Bronchial epithelial cell (primary cell): ENCODE results near the gene FAM124B. TPM values are rescaled to one million over a fixed set of nuclear protein-coding genes. Genes with fewer than 3 reads are reported as not detected.

Source experiments
- DNase-seq: peaks from one replicate; pipeline ENCODE4 v3.0.0-alpha.2; 2010; ENCODE audit warnings: low read depth
- FAIRE-seq: peaks from 2 replicates; lab custom pipeline; 2011; peaks lifted over from hg19 to GRCh38; lab: Jason Lieb, UNC
- H3K27me3 ChIP-seq: 2 replicates; pipeline ENCODE4 v1.5.1; 2011; ENCODE audit warnings: low read length; ENCODE audit not compliant: control insufficient read depth, insufficient read depth
- H3K36me3 ChIP-seq: 2 replicates; pipeline ENCODE4 v1.5.1; 2011; ENCODE audit warnings: low read length; ENCODE audit not compliant: control insufficient read depth, insufficient read depth
- H3K4me3 ChIP-seq: 2 replicates; pipeline ENCODE4 v1.5.1; 2011; ENCODE audit warnings: mild to moderate bottlenecking, low read depth, low read length, control low read depth
- CTCF ChIP-seq: IDR thresholded peaks from 2 replicates; pipeline ENCODE4 v1.5.1; 2011; ENCODE audit warnings: mild to moderate bottlenecking, moderate library complexity, low read length, control low read depth, inconsistent platforms; ENCODE audit not compliant: insufficient read depth, severe bottlenecking
- total RNA-seq: library from RNA; depleted of rRNA; stranded (reverse); fragments of >200 nt; gene quantifications from 2 replicates; pipeline ENCODE4 v1.2.1, GENCODE V29; 2014

The FAM124B gene
- total RNA-seq, 1 donor from 2014 or later, result not detected

GRCh38 chr2:224345492-224345891 lies 56.4 kb downstream of the FAM124B start:
- Histone ChIP-seq H3K4me3 (no peak overlapping the region), H3K27me3 (no peaks in the 10 kb centered on the region), H3K36me3 (no peaks in the 10 kb centered on the region)
- TF ChIP-seq CTCF, result no peak
- FAIRE-seq (no peak), DNase-seq (no peak)

- no peaks in the 10 kb centered on the region for H3K36me3 ChIP-seq
- no peaks in the 10 kb centered on the region for H3K27me3 ChIP-seq
- no peak for TF ChIP-seq CTCF
- no peak overlapping the region for H3K4me3 ChIP-seq
- DNase-seq, result no peak
- no peak for FAIRE-seq
Measured at GRCh38 chr2:224343226-224343625, 58.7 kb downstream of the FAM124B start.

- no peak for FAIRE-seq
Measured at GRCh38 chr2:224335991-224336390, 65.9 kb downstream of the FAM124B start.

GRCh38 chr2:224334726-224335125 lies 67.2 kb downstream of the FAM124B start:
- Histone ChIP-seq H3K27me3 (peaks cover 3% of the 10 kb centered on the region), H3K36me3 (no peaks in the 10 kb centered on the region), H3K4me3 (no peak overlapping the region)
- DNase-seq, result no peak
- FAIRE-seq, result no peak
- TF ChIP-seq CTCF, result no peak

More at GRCh38 chr2:224335991-224336390, 65.9 kb downstream of the FAM124B start:
- no peaks in the 10 kb centered on the region for H3K27me3 ChIP-seq
- DNase-seq, result no peak
- no peak overlapping the region for H3K4me3 ChIP-seq
- TF ChIP-seq CTCF, result no peak
- no peaks in the 10 kb centered on the region for H3K36me3 ChIP-seq

- peak; percentile 32 for FAIRE-seq
- Histone ChIP-seq H3K27me3 (peaks cover 3% of the 10 kb centered on the region), H3K4me3 (no peak overlapping the region), H3K36me3 (no peaks in the 10 kb centered on the region)
- no peak for DNase-seq
- TF ChIP-seq CTCF, result no peak
Measured at GRCh38 chr2:224333726-224334482, 68.0 kb downstream of the FAM124B start.
